Ovary (tissue), 9 donors: ENCODE results near the gene DUS4L. TPM values are rescaled to one million over a fixed set of nuclear protein-coding genes. Genes with fewer than 3 reads are reported as not detected.

ENCODE experiments used
- DNase-seq, 5 donors: peaks; one replicate each; pipeline ENCODE4 v3.0.0-alpha.2; 2019 to 2020
- H3K27ac ChIP-seq, 2 donors: fragments of 200-600 bp; one replicate each; pipeline versions ENCODE4 v1.5.1 to v1.8.0; 2019 to 2022
- H3K27me3 ChIP-seq: fragments of 200-600 bp; one replicate; pipeline ENCODE4 v1.8.0; 2022
- H3K36me3 ChIP-seq: fragments of 200-600 bp; sonication (generic); one replicate; pipeline ENCODE4 v1.5.1; 2019
- H3K4me1 ChIP-seq: one replicate; pipeline ENCODE4 v1.8.1; 2013; ENCODE audit warnings: mild to moderate bottlenecking, moderate library complexity; ENCODE audit not compliant: insufficient read depth
- H3K4me3 ChIP-seq: fragments of 200-600 bp; sonication (generic); one replicate; pipeline ENCODE4 v1.5.1; 2017
- H3K9me3 ChIP-seq, 2 donors: fragments of 200-600 bp in 1 of 2; sonication (generic) in 1 of 2; one replicate each; pipeline versions ENCODE4 v1.5.1 to v1.8.1; 2013 to 2019; ENCODE audit warnings: mild to moderate bottlenecking in 1 of 2, moderate library complexity in 1 of 2
- EP300 ChIP-seq: sonication (generic); formaldehyde crosslinking; IDR thresholded peaks from one replicate; pipeline ENCODE4 v1.6.1; 2017; ENCODE audit warnings: antibody characterized with exemption
- POLR2A ChIP-seq: fragments of 450-650 bp; IDR thresholded peaks from one replicate; pipeline ENCODE4 v1.6.1; 2017; ENCODE audit warnings: antibody characterized with exemption, mild to moderate bottlenecking, moderate library complexity
- WGBS, 3 donors: extraction: QIAGEN DNeasy Blood & Tissue Kit in 1 of 3; methylation state at CpG; one replicate each; pipeline versions ENCODE4 v1.1.5 to v1.1.7; 2013 to 2017; 5-methylcytosine and 5-hydroxymethylcytosine counted together
- intact Hi-C, 4 donors: fragments of 100-400 bp; cut with DNase I; formaldehyde crosslinking; loops; one replicate each; pipeline versions ENCODE4 v1.11.0 to v1.15.1; 2022 to 2023
- polyA plus RNA-seq, 2 donors: library from polyadenylated mRNA; stranded (reverse); fragments of 200-250 nt in 1 of 2; fragments of 350-450 nt in 1 of 2; fragmentation: Illumina TruSeq in 1 of 2; extraction: RNeasy Lipid Tissue Mini Kit (QIAGEN cat#74804) in 1 of 2; gene quantifications; one replicate each; pipeline ENCODE4 v1.2.3, GENCODE V29; 2013 to 2014
- total RNA-seq, 7 donors: library from RNA; depleted of rRNA in 2 of 7; stranded (reverse); fragments of >200 nt in 2 of 7; fragmentation: NEBNext Ultra II Directional in 3 of 7; extraction: Animal tissue kit (Norgen Biotek cat#: 25700) in 3 of 7; gene quantifications; one replicate each; pipeline versions ENCODE4 v1.1.0 to v1.2.4, GENCODE V29; 2016 to 2023
- TF ChIP-seq, protein P1 (sequence below), 3 donors: fragments of 450-650 bp in 2 of 3; fragments of 200-600 bp in 1 of 3; IDR thresholded peaks; one replicate each; pipeline versions ENCODE4 v1.5.1 to v1.8.0; 2016 to 2022; ENCODE audit warnings: antibody characterized with exemption in 3 of 3, mild to moderate bottlenecking in 1 of 3
- donor health status: DM: no; HTN: no; CAD: no; lungs with moderate emphysema.
- donor health status: DM: no; HTN: no; CAD: no.
- donor health status: Bipolar disorder and iron deficiency.
- donor health status: DM: yes; HTN: yes; CAD: no.
- donor health status: DM: no; HTN: no; CAD: no.
- donor health status: DM: yes; HTN: yes; CAD: no.

DUS4L gene
- total and polyA plus RNA-seq, 9 donors, result 4.4 to 8.1 (median 5.2) TPM

DNA sequence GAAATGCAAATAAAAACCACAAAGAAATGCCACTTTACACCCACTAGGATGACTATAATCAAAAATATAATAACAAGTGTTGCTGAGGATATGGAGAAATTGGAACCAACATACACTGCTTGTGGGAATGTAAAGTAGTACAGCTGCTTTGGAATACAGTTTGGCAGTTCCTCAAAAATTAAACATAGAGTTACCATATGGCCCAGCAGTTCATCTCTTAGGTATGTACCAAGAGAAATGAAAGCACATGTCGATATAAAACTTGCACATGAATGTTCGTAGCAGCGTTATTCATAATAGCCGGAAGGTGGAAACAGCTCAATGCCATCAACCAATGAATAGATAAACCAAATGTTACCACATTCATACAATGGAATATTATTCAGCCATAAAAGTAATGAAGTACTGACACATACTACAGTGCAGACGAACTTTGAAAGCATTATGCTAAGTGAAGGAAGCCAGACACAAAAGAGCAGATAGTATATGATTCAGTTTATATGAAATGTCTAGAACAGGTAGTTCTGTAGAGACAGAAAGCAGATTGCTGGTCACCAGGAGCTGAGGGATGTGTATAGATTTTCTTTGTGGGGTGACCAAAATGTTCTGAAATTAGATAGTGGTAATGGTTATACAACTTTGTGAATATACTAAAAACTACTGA is 28.7 kb downstream of the DUS4L start:
- H3K4me1 ChIP-seq, result peaks cover 1% of the 10 kb centered on the region
- DNase-seq, result no peak
- TF ChIP-seq EP300 (no peak), POLR2A (no peak)
- TF ChIP-seq, protein P1, sequence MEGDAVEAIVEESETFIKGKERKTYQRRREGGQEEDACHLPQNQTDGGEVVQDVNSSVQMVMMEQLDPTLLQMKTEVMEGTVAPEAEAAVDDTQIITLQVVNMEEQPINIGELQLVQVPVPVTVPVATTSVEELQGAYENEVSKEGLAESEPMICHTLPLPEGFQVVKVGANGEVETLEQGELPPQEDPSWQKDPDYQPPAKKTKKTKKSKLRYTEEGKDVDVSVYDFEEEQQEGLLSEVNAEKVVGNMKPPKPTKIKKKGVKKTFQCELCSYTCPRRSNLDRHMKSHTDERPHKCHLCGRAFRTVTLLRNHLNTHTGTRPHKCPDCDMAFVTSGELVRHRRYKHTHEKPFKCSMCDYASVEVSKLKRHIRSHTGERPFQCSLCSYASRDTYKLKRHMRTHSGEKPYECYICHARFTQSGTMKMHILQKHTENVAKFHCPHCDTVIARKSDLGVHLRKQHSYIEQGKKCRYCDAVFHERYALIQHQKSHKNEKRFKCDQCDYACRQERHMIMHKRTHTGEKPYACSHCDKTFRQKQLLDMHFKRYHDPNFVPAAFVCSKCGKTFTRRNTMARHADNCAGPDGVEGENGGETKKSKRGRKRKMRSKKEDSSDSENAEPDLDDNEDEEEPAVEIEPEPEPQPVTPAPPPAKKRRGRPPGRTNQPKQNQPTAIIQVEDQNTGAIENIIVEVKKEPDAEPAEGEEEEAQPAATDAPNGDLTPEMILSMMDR (IDR thresholded peaks at IDR 0.05), result no peak
- WGBS, 3 donors, result 91 to 96% (median 93%) methylated on average over 5 of the region's 5 CpGs
- no peaks in the 10 kb centered on the region for H3K9me3 ChIP-seq
- no peaks in the 10 kb centered on the region for H3K27me3 ChIP-seq
- H3K4me3 ChIP-seq, result no peak overlapping the region
- H3K27ac ChIP-seq, result no peak overlapping the region
- intact Hi-C loops, result no loop called here
- no peaks in the 10 kb centered on the region for H3K36me3 ChIP-seq

DNA sequence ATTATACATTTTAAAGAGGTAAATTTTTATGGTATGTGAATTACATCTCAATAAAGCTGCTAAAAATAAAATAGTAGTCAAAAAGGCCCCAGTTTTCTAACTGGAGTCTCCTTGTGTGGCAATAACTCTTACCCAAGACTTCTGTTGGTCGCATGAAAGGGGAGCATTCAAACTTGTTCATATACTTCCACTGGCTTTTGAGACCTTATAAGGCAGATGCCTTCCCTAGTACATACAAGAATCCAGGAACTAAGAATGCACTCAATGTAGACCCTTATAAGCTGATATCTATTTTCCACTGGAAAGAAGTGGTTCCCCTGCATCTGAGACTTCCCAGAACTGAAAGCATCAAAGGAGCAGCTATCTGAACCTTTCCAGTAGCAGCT is 29.2 kb downstream of the DUS4L start:
- TF ChIP-seq EP300 (no peak), POLR2A (no peak)
- TF ChIP-seq, protein P1 (IDR thresholded peaks at IDR 0.05), result no peak
- no peak for DNase-seq
- Histone ChIP-seq H3K4me1 (peaks cover 1% of the 10 kb centered on the region), H3K27me3 (no peaks in the 10 kb centered on the region), H3K27ac (no peak overlapping the region), H3K4me3 (no peak overlapping the region), H3K9me3 (no peaks in the 10 kb centered on the region), H3K36me3 (no peaks in the 10 kb centered on the region)
- intact Hi-C loops, result no loop called here
- 81 to 89% (median 88%) methylated on average over 1 of the region's 1 CpG for WGBS, 3 donors

DNA sequence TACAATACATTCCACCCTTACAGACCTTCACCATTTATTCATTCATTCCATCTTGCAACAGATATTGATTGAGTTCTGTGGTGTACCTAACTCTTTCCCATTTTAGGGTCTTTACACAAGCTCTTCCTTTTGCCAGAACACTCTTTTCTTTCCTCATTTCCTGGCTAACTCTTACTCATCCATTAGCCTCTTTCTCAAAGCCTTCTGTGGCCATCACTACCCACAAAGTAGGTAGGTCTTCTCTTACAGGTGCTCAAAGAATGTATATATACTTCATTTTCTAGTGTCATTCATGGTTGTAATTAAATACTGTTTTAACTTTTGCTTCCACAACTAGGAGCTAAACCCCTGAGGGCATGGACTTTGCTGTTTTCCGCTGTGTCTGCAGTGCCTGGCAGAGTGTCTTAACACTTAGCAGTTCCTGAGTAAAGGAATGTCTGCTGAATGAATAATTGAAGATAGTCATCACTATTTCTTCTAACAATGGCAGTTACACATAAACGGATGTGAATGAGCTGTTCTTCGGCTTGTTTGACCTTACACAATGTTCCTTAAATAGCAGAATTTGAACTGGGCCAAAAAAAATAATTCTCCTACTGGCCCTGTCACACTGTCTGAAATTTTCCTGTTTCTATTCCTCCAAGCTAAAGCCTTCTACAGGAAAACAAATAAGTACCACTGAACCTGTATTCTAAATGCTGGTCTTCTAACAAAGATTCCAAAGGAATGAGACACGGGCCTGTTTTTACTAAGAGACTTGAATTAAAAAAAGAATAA is 31.4 kb downstream of the DUS4L start:
- Histone ChIP-seq H3K9me3 (no peaks in the 10 kb centered on the region), H3K36me3 (no peaks in the 10 kb centered on the region), H3K4me3 (no peak overlapping the region), H3K4me1 (peaks cover 1% of the 10 kb centered on the region), H3K27me3 (no peaks in the 10 kb centered on the region), H3K27ac (no peak overlapping the region)
- WGBS, 3 donors, result 20 to 30% (median 29%) methylated on average over 4 of the region's 4 CpGs
- intact Hi-C loops, result no loop called here
- DNase-seq, result no peak
- TF ChIP-seq POLR2A (no peak), EP300 (no peak)
- TF ChIP-seq, protein P1 (IDR thresholded peaks at IDR 0.05), result no peak

DNA sequence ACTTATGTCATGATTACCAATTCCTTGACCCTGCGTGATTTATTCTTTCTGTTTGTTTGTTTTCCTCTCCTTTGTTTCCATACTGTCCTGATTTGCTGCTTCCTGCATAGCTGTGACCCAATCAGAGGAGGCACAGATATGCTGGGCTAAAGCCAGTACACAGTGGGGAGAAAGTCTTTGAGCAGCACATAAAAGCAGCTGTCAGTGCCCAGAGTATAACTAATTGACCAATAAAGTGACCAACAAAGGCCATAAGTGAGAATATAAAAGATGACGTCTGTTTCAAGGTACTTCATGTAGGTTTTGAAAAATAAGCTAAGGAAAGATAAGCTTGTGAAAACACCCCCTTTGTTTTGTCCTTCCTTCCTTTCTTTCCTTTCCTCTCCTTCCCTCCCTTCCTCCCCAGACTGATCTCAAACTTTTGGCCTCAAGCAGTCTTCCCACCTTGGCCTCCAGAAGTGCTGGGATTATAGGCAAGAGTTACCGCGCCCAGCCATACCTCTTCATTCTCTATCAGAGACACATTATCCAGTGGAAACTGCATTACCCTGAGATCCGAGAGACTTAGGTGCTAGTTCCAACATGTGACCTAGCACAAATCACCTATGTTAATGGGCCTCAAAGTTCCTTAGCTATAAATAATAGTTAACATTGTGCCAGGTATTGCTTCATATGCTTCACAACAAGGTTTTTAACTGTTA is 33.3 kb downstream of the DUS4L start:
- intact Hi-C loops, result no loop called here
- Histone ChIP-seq H3K9me3 (no peaks in the 10 kb centered on the region), H3K4me1 (peaks cover 1% of the 10 kb centered on the region), H3K36me3 (no peaks in the 10 kb centered on the region), H3K4me3 (no peak overlapping the region), H3K27me3 (no peaks in the 10 kb centered on the region), H3K27ac (no peak overlapping the region)
- no peak for TF ChIP-seq EP300
- no peak for TF ChIP-seq POLR2A
- TF ChIP-seq, protein P1 (IDR thresholded peaks at IDR 0.05), result no peak
- DNase-seq, result no peak
- 81 to 83% (median 83%) methylated on average over 5 of the region's 5 CpGs for WGBS, 3 donors
